DMS153 treated with DMSO at 0.1 percent for 48 hours (cell line): ENCODE data around the gene MXD4.
"Not testable (repeated sequence)": the region's sequence is repeated elsewhere in the genome, so short reads cannot be mapped to it uniquely, and the experiment has no call there.

Experiments used
- DNase-seq: peaks from one replicate; lab custom pipeline; 2025; ENCODE audit not compliant: unreplicated experiment; lab: John Stamatoyannopoulos, UW

The MXD4 gene

GRCh38 chr4:2226261-2226660, 35.6 kb downstream of the MXD4 start:
- DNase-seq: no peak

GRCh38 chr4:2222838-2223237, 39.1 kb downstream of the MXD4 start:
- no peak for DNase-seq

- DNase-seq: not testable (repeated sequence)
Observed at GRCh38 chr4:2221378-2221777, 40.5 kb downstream of the MXD4 start.

DNA sequence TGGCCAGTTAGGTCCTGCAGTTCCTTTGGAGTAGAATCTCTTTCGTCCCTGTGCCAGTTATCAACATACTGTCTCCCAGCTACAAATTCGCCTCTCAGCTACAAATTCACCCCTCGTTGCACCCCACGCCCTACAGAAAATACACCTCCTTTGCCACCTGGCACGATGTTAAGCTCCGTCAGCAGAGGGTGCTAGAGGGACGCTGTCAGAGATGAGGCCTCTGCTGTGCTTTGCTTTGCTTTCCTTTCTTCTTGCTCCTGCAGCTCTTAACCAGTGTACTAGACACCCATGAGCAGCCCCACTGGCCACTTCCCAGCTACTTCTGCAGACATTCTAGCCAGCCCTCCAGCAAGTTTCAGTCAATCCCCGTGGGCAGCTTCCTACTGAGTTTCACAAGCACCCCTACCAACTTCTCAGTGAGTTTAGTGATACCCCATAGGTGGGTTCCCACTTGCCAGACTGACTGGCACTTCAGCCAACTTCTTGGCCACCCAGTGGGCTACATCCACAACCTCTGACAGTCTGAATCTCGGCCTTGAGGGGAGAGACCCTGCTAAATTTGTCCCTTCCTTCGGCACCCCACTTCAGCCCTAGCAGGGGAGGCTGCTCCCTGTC, 41.8 kb downstream of the MXD4 start:
- peak; percentile 52 for DNase-seq

DNA sequence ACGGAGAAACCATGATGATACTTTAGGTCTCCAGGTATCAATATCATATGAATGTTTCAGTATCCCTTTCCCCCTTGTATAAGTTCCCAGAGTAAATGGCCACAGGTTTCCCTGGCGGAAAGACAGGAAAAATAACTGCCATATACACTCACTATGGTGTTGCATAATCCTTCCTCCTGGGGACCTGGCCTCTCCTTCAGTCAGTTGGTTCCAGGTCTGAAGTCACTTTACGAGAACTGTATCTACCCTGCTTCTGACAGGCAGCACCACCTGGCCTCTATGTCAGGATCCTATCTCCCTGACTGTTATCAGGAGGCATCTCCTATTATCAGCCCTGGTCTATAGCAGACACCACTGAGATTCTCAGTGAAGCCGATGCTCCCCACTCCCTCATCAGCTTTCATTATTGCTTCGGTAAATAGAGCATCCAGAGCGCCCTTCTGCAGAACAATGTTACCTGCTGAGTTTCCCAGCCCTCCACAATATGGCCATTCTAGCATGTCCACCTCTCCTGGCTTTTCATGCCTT, 42.6 kb downstream of the MXD4 start:
- DNase-seq: no peak

- DNase-seq: no peak
Observed at GRCh38 chr4:2218436-2218835, 43.5 kb downstream of the MXD4 start.

DNA sequence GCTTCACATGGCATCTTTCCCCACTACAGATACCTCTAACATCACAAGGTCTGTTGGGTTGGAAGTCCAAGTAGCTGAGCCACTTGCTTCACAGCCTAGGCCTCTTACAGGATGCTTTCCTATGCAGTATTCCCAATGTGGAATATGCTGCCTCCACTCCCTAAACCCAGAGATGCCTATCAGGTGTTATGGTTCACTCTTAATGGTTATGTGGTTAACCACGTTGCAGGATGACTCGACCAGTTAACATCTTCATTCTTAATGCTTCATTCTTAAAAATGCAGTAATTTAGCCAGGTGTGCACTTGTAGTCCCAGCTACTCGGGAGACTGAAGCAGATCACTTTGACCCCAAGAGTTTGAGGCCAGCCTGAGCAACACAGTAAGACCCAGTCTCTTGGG, 44.2 kb downstream of the MXD4 start:
- no peak for DNase-seq

GRCh38 chr4:2212831-2213230, 49.1 kb downstream of the MXD4 start:
- DNase-seq: no peak

GRCh38 chr4:2202789-2203188, 59.1 kb downstream of the MXD4 start:
- DNase-seq: not testable (repeated sequence)
